Activated CD4-positive, alpha-beta T cell treated with anti-CD3 and anti-CD28 coated beads for 24 hours (primary cell): ENCODE measurements around the gene FLCN.
"Not testable (repeated sequence)": the region's sequence is repeated elsewhere in the genome, so short reads cannot be mapped to it uniquely, and the experiment has no call there.

ENCODE experiments used
- DNase-seq, 2 donors: peaks; one replicate each; pipeline ENCODE4 v3.0.0-alpha.2; 2020; ENCODE audit warnings: low read depth in 2 of 2

The FLCN gene

DNA sequence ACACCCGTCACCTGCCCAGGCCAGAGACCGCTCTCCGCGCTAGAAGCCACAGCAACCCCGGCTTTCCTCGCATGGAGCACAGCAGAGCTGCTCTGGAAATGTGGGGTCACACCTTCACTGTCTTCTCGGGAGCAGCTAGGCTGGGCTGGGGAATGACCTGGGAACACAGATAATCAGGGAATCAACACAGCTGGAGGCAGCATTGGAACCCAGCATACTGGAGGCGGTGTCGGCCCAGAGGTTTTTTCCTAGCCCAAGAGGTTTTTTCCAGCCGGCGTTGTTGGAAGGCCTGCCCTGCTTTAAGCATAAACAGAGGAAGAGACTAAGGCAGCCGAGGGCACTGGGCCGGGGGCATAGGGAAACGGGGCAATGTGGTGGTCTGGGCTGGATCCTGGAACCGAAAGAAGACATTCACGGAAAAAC lies 30.0 kb downstream of the FLCN start:
- no peak for DNase-seq

GRCh38 chr17:17206124-17206912 lies 30.6 kb downstream of the FLCN start, which contains the start of gene PLD6:
Gene PLD6 (minus strand): TSS chr17:17206333. CDS start chr17:17206286, 47 bp downstream.
- peak; percentile 88 to 92 for DNase-seq

DNA sequence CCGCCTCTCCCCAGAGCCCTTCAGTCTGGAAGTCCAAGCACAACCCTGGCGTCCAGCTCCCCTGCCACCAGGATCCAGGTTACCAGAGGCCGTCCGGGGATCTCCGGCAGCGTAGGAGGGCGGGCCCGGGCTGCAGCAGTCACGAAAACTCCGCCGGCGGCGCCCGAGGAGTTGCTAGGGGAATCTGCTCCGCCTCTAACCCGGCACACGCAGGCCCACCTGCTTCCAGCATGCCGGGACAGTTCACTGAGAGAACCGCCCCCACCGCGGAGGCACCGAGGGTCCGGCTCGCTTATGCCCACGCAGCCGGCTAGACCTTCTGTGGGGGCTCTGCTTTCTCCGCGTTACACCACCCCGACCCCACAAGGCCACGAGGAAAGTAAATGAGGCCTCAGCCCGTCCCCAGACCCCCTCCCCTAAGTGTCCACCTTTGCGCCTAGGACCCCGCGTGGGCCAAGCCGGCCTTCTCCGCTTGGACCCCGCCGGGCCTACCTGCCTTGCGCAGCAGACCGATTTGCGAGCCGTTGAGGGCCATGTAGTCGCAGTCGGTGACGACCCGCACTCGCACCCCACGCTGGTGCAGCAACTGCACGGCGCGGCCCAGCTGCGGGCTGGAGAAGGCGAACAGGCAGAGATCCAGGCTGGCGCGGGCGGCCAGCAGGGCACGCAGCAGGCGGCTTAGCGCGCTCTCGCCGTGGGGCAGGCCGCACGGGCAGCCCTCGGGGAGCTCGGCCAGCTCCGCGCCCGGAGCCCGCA lies 31.4 kb downstream of the FLCN start:
- DNase-seq = peak; percentile 44

GRCh38 chr17:17204635-17205231 lies 32.2 kb downstream of the FLCN start:
- no peak for DNase-seq

DNA sequence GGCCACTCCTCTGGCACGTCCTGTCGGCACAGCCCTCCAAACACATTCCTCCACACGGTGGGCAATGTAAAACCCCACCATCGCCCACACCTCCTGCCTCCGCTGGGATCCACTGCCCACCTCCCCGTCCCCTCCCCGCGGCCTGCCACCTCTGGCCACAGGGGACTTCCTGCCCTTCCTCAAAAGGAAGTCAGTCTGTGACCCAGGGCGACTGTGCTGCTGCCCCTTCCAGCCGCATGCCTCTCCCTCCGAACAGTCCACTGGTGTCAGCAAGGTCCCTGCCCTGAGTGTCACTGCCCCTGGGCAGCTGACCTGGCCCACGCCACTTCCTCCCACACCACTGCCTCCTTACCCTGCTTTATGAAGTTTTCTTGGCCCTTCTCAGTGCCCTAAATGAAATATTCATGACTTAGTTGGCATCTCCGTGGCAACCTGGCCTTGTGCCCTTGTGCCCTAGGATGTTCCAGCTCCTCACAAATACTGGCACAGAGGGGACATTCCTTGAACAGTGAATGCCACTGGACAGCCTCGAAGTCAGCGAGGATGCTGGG lies 32.9 kb downstream of the FLCN start:
- DNase-seq = no peak

- DNase-seq = no peak
Observed at GRCh38 chr17:17203173-17203730, 33.7 kb downstream of the FLCN start.

DNA sequence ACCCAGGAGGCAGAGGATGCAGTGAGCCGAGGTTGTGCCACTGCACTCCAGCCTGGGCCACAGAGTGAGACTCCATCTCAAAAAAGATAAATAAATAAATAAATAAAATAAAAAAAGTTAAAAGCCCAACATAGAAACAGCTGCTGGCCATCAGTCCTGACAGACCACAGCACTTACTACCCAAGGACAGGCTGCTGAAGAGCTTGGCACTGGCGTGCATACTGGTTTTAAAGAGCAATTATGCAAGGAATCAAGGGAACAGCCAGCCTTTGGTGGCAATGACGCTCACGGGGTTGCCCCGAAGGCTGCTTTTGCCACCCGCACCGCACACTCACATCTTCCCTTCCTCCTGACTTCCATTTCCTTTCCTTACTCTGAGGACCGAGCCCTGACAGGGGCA lies 35.1 kb downstream of the FLCN start:
- no peak for DNase-seq

- no peak for DNase-seq
Observed at GRCh38 chr17:17201271-17201670, 35.7 kb downstream of the FLCN start.

DNA sequence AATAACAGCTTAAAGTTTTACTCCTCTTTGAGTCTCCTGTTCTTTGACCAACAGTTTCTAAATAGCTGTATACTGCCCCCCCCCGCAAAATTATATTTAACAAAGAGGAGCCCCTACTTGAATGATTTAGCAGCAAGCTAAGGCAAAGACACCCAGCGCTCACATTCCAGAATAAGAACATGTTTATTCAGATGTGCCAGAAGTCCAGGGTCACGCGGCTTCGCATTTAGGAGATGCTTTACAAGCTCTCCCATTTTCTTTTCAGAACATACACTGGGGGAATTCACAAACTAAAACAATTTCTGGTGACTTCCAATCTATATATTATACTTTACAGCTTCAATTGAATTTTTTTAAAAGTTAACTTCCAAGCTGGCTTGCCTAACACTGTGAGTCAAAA lies 36.1 kb downstream of the FLCN start:
- no peak for DNase-seq

GRCh38 chr17:17200311-17200710 lies 36.7 kb downstream of the FLCN start:
- DNase-seq = no peak

DNA sequence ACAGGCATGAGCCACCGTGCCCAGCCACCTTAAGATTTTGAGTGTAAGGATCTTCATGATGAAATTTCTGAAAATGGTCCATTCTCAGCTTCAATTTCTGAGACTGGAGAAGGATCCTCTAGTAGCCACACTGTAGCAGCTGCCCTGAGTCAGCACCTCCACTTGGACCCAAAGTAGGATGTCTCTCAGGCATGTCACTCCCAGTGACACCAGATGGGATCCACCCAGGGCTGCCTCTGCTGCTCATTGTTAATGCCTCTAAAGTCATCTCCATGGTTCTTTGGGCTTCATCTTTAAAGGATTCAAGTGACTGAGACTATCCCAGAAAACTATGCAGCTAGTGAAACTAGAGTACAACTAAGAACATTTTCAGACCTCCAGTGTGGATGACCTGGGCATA lies 38.7 kb downstream of the FLCN start:
- no peak for DNase-seq

- DNase-seq = no peak
Observed at GRCh38 chr17:17196776-17197175, 40.2 kb downstream of the FLCN start.

DNA sequence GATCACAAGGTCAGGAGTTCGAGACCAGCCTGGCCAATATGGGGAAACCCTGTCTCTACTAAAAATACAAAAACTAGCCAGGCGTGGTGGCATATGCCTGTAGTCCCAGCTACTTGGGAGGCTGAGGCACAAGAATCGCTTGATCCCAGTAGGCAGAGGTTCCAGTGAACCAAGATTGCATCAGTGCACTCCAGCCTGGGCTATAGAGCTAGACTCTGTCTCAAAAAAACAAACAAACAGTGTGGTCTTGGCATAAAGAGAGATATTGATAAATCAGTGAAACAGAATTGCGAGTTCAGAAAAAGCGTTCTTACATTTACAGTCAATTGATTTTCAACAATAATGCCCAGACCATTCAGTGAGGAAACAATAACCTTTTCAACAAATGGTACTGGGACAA lies 41.5 kb downstream of the FLCN start:
- DNase-seq = not testable (repeated sequence)

- DNase-seq = no peak
Observed at GRCh38 chr17:17191961-17192381, 45.0 kb downstream of the FLCN start.

DNA sequence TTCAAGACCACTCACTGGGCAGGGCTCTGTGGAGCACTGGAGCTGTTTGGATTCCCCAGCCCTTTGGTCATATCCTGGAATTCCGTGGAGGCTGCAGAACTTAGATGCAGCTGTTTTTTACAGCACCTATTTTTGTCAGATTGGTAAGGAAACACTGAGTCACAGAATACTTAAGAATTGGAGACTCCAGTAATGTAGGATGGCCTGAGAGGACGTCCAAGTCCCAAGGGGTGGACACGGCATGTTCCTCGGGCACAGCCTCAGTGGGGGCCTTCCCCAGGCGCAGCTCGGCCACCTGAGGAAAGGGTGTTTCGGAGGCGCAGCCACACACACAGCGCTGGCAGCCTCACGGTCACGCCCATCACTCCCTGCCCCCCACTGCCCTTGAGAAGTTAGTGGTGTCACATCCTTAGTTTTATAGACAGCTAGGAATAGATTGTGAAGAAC lies 45.6 kb downstream of the FLCN start:
- DNase-seq = no peak

DNA sequence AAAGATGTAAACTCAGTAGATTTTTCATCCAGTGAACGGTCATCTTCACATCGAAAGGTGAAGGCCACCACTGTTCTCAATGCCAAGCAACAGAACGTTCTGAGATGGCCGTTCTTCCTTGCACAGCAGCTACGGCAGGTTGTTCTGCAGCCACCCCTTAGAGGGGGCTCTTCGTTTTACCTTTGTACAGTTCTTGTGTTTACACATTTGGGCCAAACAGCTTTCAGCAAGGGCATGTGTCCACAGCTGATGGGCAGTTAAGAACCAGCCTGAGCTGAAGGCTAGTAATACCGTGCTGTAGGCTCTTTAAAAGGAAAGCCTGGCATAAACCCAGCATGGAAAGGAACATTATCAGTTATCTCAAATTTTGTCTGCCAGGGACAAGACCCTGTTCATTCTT lies 46.8 kb downstream of the FLCN start:
- no peak for DNase-seq

- no peak for DNase-seq
Observed at GRCh38 chr17:17189559-17189958, 47.4 kb downstream of the FLCN start.

DNA sequence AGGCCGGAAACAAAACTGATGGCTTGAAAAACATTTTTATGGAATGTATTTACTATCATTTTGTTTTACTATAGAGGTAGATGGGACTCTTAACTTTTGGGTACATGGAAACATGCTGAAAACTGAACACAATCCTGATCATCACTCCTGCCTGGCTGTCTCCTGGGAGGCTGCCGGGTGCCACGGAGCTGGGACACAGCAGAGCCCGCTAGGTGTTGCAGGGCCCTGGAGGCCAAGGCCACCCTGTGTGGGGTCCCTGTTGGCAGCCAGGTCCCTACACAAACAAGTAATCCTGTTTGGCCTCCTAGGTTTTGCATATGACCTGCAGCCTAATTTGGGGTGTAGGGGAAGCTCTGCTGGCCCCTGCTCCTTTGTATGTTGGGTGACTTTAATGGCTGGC lies 48.4 kb downstream of the FLCN start:
- no peak for DNase-seq

- DNase-seq = no peak
Observed at GRCh38 chr17:17186551-17187505, 50.1 kb downstream of the FLCN start.

GRCh38 chr17:17186051-17186450 lies 50.9 kb downstream of the FLCN start:
- DNase-seq = peak; percentile 46 to 48
